Naive thymus-derived CD8-positive, alpha-beta T cell (primary cell): ENCODE data around the gene AMH. TPM values are rescaled to one million over a fixed set of nuclear protein-coding genes. Genes with fewer than 3 reads are reported as not detected.

Experiments
- ATAC-seq, 2 donors: fragments of 150-1000 bp; cut with Tn5 transposase in 1 of 2; sonication (Bioruptor Pico), chemical (Tn5 transposase) in 1 of 2; 1 replicate in 1 of 2; 2 replicates in 1 of 2; pipeline ENCODE4 v1.10.0; 2021; ENCODE audit warnings: mild to moderate bottlenecking in 2 of 2, moderate library complexity in 2 of 2
- POLR2A ChIA-PET: fragments of 350-600 bp; sonication (Branson Sonifier 250); formaldehyde crosslinking; loops from one replicate; lab custom pipeline; 2021; ENCODE audit warnings: antibody characterized with exemption; lab: Charles Lee
- DNase-seq, 10 donors: peaks; one replicate each; pipeline versions ENCODE4 v3.0.0 to v3.0.0-alpha.2; 2020 to 2022
- H3K27ac Mint-ChIP-seq, 10 donors: one replicate each; pipeline ENCODE4 v1.8.0; 2020 to 2022; ENCODE audit warnings: mild to moderate bottlenecking in 10 of 10, mixed read lengths in 10 of 10, moderate library complexity in 4 of 10, inconsistent platforms in 1 of 10
- H3K27me3 Mint-ChIP-seq, 5 donors: one replicate each; pipeline ENCODE4 v1.8.0; 2021 to 2022; ENCODE audit warnings: mixed read lengths in 5 of 5
- H3K36me3 Mint-ChIP-seq, 3 donors: one replicate each; pipeline ENCODE4 v1.8.0; 2020 to 2022; ENCODE audit warnings: mixed read lengths in 3 of 3, mild to moderate bottlenecking in 2 of 3, inconsistent platforms in 1 of 3
- H3K4me1 Mint-ChIP-seq, 4 donors: one replicate each; pipeline ENCODE4 v1.8.0; 2021 to 2022; ENCODE audit warnings: mixed read lengths in 4 of 4
- H3K4me3 Mint-ChIP-seq, 10 donors: one replicate each; pipeline ENCODE4 v1.8.0; 2020 to 2022; ENCODE audit warnings: mild to moderate bottlenecking in 10 of 10, mixed read lengths in 10 of 10, moderate library complexity in 6 of 10, inconsistent platforms in 1 of 10
- H3K9me3 Mint-ChIP-seq, 9 donors: one replicate each; pipeline ENCODE4 v1.8.0; 2020 to 2022; ENCODE audit warnings: mixed read lengths in 9 of 9, mild to moderate bottlenecking in 3 of 9, inconsistent platforms in 1 of 9, moderate library complexity in 1 of 9
- polyA plus RNA-seq, 3 donors: library from polyadenylated mRNA; unstranded; fragments of 300-500 nt; fragmentation: Illumina TruSeq; gene quantifications; one replicate each; pipeline ENCODE4 v1.2.3, GENCODE V29; 2021
- total RNA-seq, 8 experiments: library from RNA in 2 of 8; stranded (reverse) in 2 of 8; gene quantifications; one replicate each; pipeline ENCODE4 v1.2.3 and lab custom pipeline; 2021 to 2026

Gene AMH
- total and polyA plus RNA-seq, 5 experiments from 2014 or later, result 13.6 to 14.0 TPM; not detected in 3

GRCh38 chr19:2287585-2288337, 38.6 kb downstream of the AMH start:
- Mint-ChIP-seq H3K9me3 (no peaks in the 10 kb centered on the region), H3K27me3 (no peaks in the 10 kb centered on the region), H3K4me3 (peak overlapping the region in 3 of 10 donors; percentile 88 to 96 (median 88)), H3K27ac (peak overlapping the region in 8 of 10 donors; percentile 25 to 92 (median 88)), H3K4me1 (peaks cover 17 to 39% (median 25%) of the 10 kb centered on the region in 4 donors), H3K36me3 (peaks cover 0 to 12% (median 0%) of the 10 kb centered on the region in 3 donors)
- ATAC-seq, result no peak
- DNase-seq, result no peak
- POLR2A ChIA-PET, result interaction anchor here (0.5 to 8.7 kb wide), 7 partner anchors 13 to 106 kb away, joined by 3 to 132 read pairs (median 3); partner anchors contain the start of genes LSM7 and SPPL2B

GRCh38 chr19:2288338-2288817, 39.3 kb downstream of the AMH start:
- peak overlapping the region; percentile 77 to 94 (median 90) for H3K27ac Mint-ChIP-seq
- H3K36me3 Mint-ChIP-seq, result peaks cover 0 to 18% (median 0%) of the 10 kb centered on the region in 3 donors
- H3K4me1 Mint-ChIP-seq, result peaks cover 16 to 38% (median 25%) of the 10 kb centered on the region in 4 donors
- no peaks in the 10 kb centered on the region for H3K27me3 Mint-ChIP-seq
- DNase-seq, result no peak
- H3K9me3 Mint-ChIP-seq, result no peaks in the 10 kb centered on the region
- ATAC-seq, result no peak
- peak overlapping the region; percentile 84 to 97 (median 90) for H3K4me3 Mint-ChIP-seq
- POLR2A ChIA-PET, result interaction anchor here (0.6 to 8.7 kb wide), 12 partner anchors 9 to 437 kb away, joined by 3 to 132 read pairs (median 8); partner anchors contain the start of genes GADD45B and TIMM13

GRCh38 chr19:2288818-2289713, 39.9 kb downstream of the AMH start:
- peaks cover 0 to 24% (median 0%) of the 10 kb centered on the region in 3 donors for H3K36me3 Mint-ChIP-seq
- peak overlapping the region; percentile 84 to 97 (median 90) for H3K4me3 Mint-ChIP-seq
- H3K4me1 Mint-ChIP-seq, result peaks cover 20 to 45% (median 30%) of the 10 kb centered on the region in 4 donors
- no peaks in the 10 kb centered on the region for H3K9me3 Mint-ChIP-seq
- ATAC-seq, result peak; percentile 7 to 36
- POLR2A ChIA-PET, result interaction anchor here (0.6 to 8.7 kb wide), 19 partner anchors 9 to 438 kb away, joined by 3 to 132 read pairs (median 4); partner anchors contain the start of genes GADD45B, LSM7, SPPL2B and TIMM13
- peak overlapping the region; percentile 87 to 94 (median 91) for H3K27ac Mint-ChIP-seq
- H3K27me3 Mint-ChIP-seq, result no peaks in the 10 kb centered on the region
- no peak for DNase-seq

- ATAC-seq, result peak; percentile 81 to 82
Observed at GRCh38 chr19:2289714-2290435, 40.8 kb downstream of the AMH start.

GRCh38 chr19:2290441-2291184, 41.5 kb downstream of the AMH start:
- H3K4me1 Mint-ChIP-seq, result peaks cover 21 to 51% (median 33%) of the 10 kb centered on the region in 4 donors

More at GRCh38 chr19:2289714-2290435, 40.8 kb downstream of the AMH start:
- no peaks in the 10 kb centered on the region for H3K27me3 Mint-ChIP-seq
- peaks cover 0 to 26% (median 0%) of the 10 kb centered on the region in 3 donors for H3K36me3 Mint-ChIP-seq
- DNase-seq, result peak in 8 of 10 donors; percentile 48 to 87 (median 64)
- POLR2A ChIA-PET, result interaction anchor here (0.6 to 8.7 kb wide), 21 partner anchors 11 to 186 kb away, joined by 3 to 132 read pairs (median 6); partner anchors contain the start of genes GADD45B, LSM7, SPPL2B and TIMM13
- H3K4me1 Mint-ChIP-seq, result peaks cover 21 to 47% (median 32%) of the 10 kb centered on the region in 4 donors
- no peaks in the 10 kb centered on the region for H3K9me3 Mint-ChIP-seq
- peak overlapping the region; percentile 84 to 97 (median 90) for H3K4me3 Mint-ChIP-seq
- H3K27ac Mint-ChIP-seq, result peak overlapping the region; percentile 87 to 92 (median 91)

GRCh38 chr19:2291185-2291751, 42.1 kb downstream of the AMH start:
- peak overlapping the region in 1 of 10 donors; percentile 13 for H3K27ac Mint-ChIP-seq
- no peak for ATAC-seq
- no peaks in the 10 kb centered on the region for H3K9me3 Mint-ChIP-seq
- H3K36me3 Mint-ChIP-seq, result peaks cover 0 to 26% (median 0%) of the 10 kb centered on the region in 3 donors
- POLR2A ChIA-PET, result interaction anchor here (0.5 to 2.7 kb wide), 19 partner anchors 9 to 653 kb away, joined by 3 to 24 read pairs (median 4); partner anchors contain the start of genes LINGO3, LSM7, PEAK3 and SPPL2B
- H3K4me1 Mint-ChIP-seq, result peaks cover 21 to 51% (median 33%) of the 10 kb centered on the region in 4 donors
- no peak for DNase-seq
- H3K27me3 Mint-ChIP-seq, result no peaks in the 10 kb centered on the region
- peak overlapping the region; percentile 72 to 88 (median 81) for H3K4me3 Mint-ChIP-seq

More at GRCh38 chr19:2290441-2291184, 41.5 kb downstream of the AMH start:
- peak in 5 of 10 donors; percentile 24 to 52 (median 46) for DNase-seq
- H3K36me3 Mint-ChIP-seq, result peaks cover 0 to 26% (median 0%) of the 10 kb centered on the region in 3 donors
- H3K27me3 Mint-ChIP-seq, result no peaks in the 10 kb centered on the region
- peak; percentile 32 to 38 for ATAC-seq
- peak overlapping the region in 8 of 10 donors; percentile 13 to 91 (median 64) for H3K27ac Mint-ChIP-seq
- POLR2A ChIA-PET, result interaction anchor here (0.5 to 2.7 kb wide), 19 partner anchors 8 to 653 kb away, joined by 3 to 24 read pairs (median 4); partner anchors contain the start of genes GADD45B, LINGO3, LSM7 and PEAK3
- no peaks in the 10 kb centered on the region for H3K9me3 Mint-ChIP-seq
- peak overlapping the region; percentile 72 to 88 (median 81) for H3K4me3 Mint-ChIP-seq

GRCh38 chr19:2294687-2295335, 45.7 kb downstream of the AMH start:
- H3K36me3 Mint-ChIP-seq, result peaks cover 0 to 24% (median 0%) of the 10 kb centered on the region in 3 donors
- ATAC-seq (no peak), DNase-seq (no peak)
- peaks cover 10 to 28% (median 16%) of the 10 kb centered on the region in 4 donors for H3K4me1 Mint-ChIP-seq
- peak overlapping the region in 3 of 10 donors; percentile 8 to 20 (median 15) for H3K4me3 Mint-ChIP-seq
- H3K27ac Mint-ChIP-seq, result peak overlapping the region in 4 of 10 donors; percentile 8 to 85 (median 71)
- POLR2A ChIA-PET, result interaction anchor here (0.6 to 2.7 kb wide), 9 partner anchors 9 to 140 kb away, joined by 3 to 9 read pairs (median 4); no protein-coding TSS in a partner anchor
- no peaks in the 10 kb centered on the region for H3K9me3 Mint-ChIP-seq
- H3K27me3 Mint-ChIP-seq, result no peaks in the 10 kb centered on the region

- Mint-ChIP-seq H3K4me3 (no peak overlapping the region), H3K4me1 (peaks cover 9 to 31% (median 13%) of the 10 kb centered on the region in 4 donors), H3K9me3 (no peaks in the 10 kb centered on the region), H3K27ac (peak overlapping the region in 1 of 10 donors; percentile 71), H3K27me3 (no peaks in the 10 kb centered on the region), H3K36me3 (peaks cover 0 to 22% (median 0%) of the 10 kb centered on the region in 3 donors)
- POLR2A ChIA-PET, result interaction anchor here (0.6 to 2.7 kb wide), 4 partner anchors 11 to 885 kb away, joined by 3 to 9 read pairs (median 4); no protein-coding TSS in a partner anchor
- ATAC-seq (no peak), DNase-seq (no peak)
Observed at GRCh38 chr19:2296141-2296540, 47.0 kb downstream of the AMH start.

GRCh38 chr19:2300533-2300932, 51.4 kb downstream of the AMH start:
- Mint-ChIP-seq H3K36me3 (no peaks in the 10 kb centered on the region), H3K27me3 (peaks cover 4 to 23% (median 12%) of the 10 kb centered on the region in 5 donors), H3K9me3 (no peaks in the 10 kb centered on the region), H3K4me1 (peaks cover 5 to 26% (median 10%) of the 10 kb centered on the region in 4 donors), H3K27ac (peak overlapping the region in 2 of 10 donors; percentile 19 to 49), H3K4me3 (no peak overlapping the region)
- ATAC-seq (no peak), DNase-seq (no peak)
- POLR2A ChIA-PET, result interaction anchor here (0.7 to 1.2 kb wide), 3 partner anchors 11 to 505 kb away, joined by 3 read pairs; no protein-coding TSS in a partner anchor
